Measurements from ENCODE around the gene METTL21C. TPM values are rescaled to one million over a fixed set of nuclear protein-coding genes. Genes with fewer than 3 reads are reported as not detected.

Gene METTL21C
- total and polyA plus RNA-seq, 2 donors = 0.69 TPM; not detected in 1

DNA sequence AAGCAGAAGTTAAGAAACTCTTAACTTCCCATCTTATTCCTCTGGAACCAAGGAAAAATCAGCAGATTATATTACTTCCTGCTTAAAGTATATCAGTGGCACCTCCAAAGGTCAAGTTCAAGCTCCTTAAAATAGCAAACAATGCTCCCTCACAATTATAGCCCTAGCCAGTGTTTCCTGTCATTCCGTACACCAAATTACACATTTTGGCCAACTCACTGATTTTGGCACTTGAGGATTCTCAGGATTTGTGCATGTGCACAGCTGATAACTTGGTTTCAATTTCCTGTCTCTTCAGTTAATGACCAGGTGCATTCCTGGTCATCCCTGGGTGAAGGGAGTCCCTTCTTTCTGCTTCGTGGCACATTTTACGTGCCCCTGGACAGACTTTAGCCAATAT, 56.1 kb downstream of the METTL21C start:
- WGBS = 74% methylated on average over 3 of the region's 3 CpGs
- Histone ChIP-seq H3K4me1 (ENCODE audit: insufficient read depth) (no peaks in the 10 kb centered on the region), H3K27ac (ENCODE audit: low read depth) (no peak overlapping the region), H3K36me3 (ENCODE audit: insufficient read depth) (peaks cover 7% of the 10 kb centered on the region), H3K4me3 (ENCODE audit: low read depth, low read length) (no peak overlapping the region)
- DNase-seq (ENCODE audit: extremely low spot score) = no peak

Other genes starting within 250 kb of the METTL21C start
- 76.1 TPM for gene TPP2, start 98.1 kb downstream of the METTL21C start, total RNA-seq
- gene TPP2, start 98.1 kb downstream of the METTL21C start, polyA plus RNA-seq = 22.1 TPM
- 15.6 TPM for gene TEX30, start 78.7 kb upstream of the METTL21C start, total RNA-seq
- 8.9 TPM for gene TEX30, start 78.7 kb upstream of the METTL21C start, polyA plus RNA-seq
- 35.5 TPM for gene POGLUT2, start 103.9 kb upstream of the METTL21C start, total RNA-seq
- gene POGLUT2, start 103.9 kb upstream of the METTL21C start, polyA plus RNA-seq = 11.4 TPM
- gene BIVM, start 104.1 kb upstream of the METTL21C start, total RNA-seq = 60.2 TPM
- gene BIVM, start 104.1 kb upstream of the METTL21C start, polyA plus RNA-seq = 14.3 TPM
- gene ERCC5, start 151.0 kb upstream of the METTL21C start, total RNA-seq = 70.8 TPM
- gene ERCC5, start 151.0 kb upstream of the METTL21C start, polyA plus RNA-seq = 35.9 TPM

Data from urinary bladder (tissue), 4 donors.